Activated CD8-positive, alpha-beta memory T cell treated with anti-CD3 and anti-CD28 coated beads for 48 hours (primary cell): Measurements from ENCODE around the gene LYAR.

Experiments used
- DNase-seq, 3 experiments: peaks; one replicate each; pipeline ENCODE4 v3.0.0-alpha.2; 2020; ENCODE audit warnings: low read depth in 2 of 3, low spot score in 2 of 3

The LYAR gene

DNA sequence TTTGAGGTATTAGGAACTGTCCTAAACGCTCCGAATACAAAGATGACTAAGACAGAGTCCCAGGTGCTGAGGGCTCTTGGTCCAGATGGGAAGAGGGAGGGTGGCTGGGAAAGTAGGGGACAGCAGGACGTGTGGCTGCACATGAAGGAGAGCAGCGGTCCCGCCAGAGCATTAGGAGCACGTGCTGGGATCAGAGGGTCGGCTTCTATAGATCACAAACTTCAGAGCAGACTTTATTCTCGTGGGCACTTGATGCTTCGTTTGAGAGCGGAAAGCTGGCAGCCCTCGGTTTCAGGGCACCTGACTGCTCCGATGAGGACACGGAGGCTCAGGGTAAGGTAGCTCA, 26.2 kb upstream of the LYAR start:
- DNase-seq, result no peak

DNA sequence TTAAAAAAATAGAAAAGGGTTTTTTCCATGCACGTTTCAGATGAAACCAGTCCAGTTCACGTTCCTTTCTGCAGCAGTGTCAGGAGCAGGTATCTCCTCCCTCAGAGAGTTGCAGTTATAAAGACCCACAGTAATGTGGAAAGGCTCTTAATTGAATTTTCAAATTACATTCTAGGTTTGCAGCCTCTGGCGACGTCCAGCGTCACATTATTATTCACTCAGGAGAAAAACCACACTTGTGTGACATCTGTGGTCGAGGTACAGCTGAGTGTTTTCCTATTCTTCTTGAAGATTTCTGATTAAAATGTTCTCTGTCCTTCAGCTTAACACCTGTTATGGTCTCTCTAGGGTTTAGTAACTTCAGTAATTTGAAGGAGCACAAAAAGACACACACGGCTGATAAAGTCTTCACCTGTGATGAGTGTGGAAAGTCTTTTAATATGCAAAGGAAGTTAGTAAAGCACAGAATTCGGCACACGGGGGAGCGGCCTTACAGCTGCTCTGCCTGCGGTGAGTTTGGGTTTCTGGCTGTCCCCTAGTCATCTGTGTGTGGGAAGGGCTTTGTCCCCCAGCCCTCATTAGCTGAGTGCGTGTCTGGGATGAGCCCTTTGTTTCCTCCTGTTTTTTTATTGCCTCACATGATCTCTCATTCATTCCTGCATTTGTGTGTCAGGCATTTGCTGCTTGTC, 25.7 kb upstream of the LYAR start:
- no peak for DNase-seq

DNA sequence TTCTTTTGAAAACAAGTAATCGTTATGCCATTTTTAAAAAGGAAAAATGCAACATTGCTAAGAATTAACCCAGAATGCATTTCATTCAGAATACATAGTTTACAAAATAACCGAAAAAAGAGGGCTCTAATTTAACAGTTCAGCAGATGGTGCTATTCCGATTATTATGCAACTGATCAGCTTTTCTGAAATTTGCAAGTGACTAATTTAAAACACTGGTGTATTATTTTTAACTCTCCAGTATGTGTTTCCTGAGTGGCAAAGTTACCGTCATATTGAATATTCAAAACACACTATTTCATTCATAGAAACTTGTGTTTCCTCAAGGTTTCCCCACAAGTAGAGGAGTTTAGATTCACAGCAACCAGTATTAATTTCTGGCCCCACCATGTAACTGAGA, 21.2 kb upstream of the LYAR start:
- no peak for DNase-seq

DNA sequence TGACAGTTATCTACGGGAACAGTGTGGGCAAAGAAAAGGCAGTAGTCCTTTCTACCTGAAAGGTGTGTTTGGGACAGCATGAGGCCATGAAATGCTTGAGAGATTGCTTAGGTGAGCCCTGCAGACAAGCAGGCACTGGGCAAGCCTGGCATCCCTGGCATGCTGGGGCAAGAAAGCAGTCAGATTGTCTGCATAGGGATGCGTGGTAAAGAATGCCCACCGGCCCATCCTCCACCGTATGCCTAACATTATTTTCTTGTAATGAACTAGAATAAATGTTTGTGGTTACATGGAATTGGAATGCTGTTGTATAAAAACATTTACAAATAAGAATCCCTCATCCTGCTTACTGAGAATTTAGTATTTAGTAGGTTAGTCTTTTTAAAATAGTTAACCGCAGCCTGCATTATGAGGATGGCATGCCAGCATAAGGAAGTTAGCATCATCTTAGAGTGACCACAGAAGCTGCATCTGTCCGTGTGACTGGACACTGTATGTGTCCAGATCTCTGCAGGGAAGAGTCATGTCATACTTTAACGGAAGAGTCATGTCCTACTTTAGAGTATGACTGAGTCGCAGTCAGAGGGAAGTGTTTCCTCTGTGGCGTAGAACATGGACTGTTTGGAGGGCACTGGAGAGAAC, 19.0 kb upstream of the LYAR start:
- no peak for DNase-seq

DNA sequence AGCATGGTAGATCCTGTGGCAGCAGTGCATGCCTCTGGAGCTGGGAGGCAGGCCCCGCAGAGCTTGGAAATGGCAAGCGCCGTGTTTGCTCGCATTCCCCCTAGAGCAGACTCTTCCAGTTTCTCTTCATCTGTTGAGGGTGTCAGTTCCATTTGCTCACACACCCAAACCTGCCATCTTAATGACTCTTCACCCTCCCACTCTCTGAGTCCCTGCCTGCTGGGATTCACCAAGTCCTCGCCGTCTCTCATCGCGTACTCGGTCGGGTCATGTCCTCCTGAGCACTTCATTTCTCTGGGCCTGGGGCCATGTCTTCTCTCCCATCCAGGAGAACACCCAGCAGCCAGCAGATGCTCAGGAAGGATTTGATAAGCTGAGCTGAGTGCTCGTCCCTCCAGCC, 17.0 kb upstream of the LYAR start:
- DNase-seq, result no peak

DNA sequence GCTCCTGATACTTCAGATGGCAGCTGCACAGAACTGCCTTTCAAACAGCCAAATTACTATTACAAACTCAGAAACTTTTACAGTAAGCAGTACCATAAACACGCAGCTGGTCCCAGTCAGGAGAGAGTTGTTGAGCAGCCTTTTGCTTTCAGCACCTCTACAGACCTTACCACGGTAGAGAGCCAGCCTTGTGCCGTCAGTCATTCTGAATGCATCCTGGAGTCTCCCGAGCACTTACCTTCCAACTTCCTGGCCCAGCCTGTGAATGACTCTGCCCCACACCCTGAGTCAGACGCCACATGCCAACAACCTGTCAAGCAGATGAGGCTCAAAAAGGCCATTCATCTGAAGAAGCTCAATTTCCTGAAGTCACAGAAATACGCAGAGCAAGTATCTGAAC, 12.5 kb upstream of the LYAR start:
- DNase-seq, result no peak

DNA sequence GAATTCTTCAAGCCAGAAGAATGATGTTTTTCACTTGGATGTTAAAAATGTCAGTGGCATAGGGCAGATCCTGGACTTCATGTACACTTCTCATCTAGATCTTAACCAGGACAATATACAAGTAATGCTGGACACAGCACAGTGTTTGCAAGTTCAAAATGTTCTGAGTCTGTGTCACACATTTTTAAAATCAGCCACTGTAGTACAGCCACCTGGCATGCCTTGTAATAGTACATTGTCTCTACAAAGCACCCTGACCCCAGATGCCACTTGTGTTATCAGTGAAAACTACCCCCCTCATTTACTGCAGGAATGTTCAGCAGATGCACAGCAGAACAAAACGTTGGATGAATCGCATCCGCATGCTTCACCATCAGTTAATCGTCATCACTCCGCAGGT, 12.0 kb upstream of the LYAR start:
- no peak for DNase-seq

DNA sequence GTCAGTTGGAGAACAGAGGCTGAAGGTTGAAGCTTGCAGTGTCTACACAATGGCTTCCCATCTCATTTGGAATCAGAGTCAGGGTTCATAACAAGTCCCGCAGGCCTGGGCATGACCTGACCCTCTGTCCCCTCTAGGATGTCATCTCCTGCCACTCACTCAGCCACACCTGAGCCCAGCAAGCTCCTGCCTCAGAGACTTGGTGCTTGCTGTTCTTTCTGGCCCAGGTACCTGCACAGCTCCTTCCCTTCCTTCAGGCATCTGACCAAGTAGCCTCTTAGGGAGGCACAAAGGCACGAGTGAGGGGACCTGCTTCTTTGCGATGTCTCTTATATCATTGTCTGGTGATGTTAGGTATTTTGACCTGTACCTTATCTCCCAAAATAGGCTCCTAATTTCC, 9.1 kb upstream of the LYAR start:
- no peak for DNase-seq

DNA sequence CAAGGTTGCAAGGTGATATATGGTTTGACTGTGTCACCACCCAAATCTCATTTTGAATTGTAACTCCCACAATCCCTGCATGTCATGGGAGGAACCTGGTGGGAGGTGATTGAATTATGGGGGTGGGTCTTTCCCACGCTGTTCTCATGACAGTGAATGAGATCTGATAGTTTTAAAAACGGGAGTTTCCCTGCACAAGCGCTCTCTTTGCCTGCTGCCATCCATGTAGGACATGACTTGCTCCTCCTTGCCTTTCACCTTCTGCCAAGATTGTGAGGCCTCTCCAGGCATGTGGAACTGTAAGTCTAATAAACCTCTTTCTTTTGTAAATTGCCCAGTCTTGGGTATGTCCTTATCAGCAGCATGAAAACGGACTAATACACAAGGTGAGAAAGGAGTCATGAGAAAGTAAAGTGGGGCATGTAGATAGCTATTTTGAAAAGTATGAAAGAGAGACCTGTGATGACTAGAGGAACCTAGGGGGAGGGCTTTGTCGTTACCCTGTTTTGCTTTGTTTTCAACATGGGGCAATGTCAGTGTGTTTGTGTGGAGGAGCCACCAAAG, 6.4 kb upstream of the LYAR start:
- no peak for DNase-seq

DNA sequence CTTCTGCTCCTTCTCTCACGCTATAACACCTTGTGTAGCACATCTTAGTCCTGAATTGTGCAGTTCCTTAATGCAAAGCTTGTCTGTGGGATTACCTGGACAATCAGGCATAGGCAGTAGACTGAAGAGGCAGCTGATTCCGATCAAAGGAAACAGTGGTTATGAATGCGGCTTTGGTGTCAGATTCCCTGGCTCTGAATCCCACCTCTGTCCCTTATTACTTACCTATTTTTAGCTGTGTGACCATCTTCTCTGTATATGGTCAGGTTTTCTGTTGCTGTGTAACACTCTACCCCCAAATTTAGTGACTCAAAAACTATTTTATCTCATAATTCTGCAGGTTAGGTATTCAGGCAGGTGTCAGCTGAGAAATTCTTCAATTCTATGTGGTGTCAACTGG, 3.3 kb upstream of the LYAR start:
- no peak for DNase-seq

DNA sequence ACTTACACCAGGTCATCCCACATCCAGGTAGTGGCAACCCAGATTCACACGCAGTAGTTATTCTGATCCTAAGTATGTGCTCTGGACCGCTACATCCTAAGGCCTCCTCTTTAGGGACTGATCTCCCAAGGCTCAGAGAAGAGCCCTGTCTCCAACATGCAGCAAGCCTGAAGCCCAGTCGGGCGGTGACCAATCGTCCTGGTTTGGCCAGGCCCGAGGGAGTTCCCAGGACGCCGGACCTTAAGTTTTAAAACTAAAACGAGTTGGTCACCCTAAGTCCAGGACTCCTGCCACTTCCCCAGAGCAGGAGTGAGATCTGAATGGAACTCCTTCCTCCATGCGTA, 385 bp downstream of the LYAR start:
- no peak for DNase-seq

DNA sequence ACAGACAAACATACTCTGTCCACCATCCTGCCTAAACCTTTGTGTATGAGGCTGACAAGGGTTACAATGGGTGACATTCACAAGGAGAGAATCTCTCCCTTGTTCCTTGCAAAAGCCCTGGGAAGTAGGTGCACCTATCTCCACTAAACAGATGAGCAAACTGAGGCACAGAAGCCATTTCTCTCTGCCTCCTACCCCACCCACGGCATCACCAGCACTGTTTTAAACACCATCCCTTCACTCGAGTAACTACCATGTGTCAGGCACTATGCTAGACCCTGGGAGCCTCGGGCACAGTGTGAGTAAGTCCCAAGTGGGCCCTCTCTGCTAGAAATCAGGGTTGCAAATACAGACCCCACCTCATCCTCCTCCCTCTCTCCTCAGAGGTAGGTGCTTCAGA, 899 bp downstream of the LYAR start:
- DNase-seq, result no peak

DNA sequence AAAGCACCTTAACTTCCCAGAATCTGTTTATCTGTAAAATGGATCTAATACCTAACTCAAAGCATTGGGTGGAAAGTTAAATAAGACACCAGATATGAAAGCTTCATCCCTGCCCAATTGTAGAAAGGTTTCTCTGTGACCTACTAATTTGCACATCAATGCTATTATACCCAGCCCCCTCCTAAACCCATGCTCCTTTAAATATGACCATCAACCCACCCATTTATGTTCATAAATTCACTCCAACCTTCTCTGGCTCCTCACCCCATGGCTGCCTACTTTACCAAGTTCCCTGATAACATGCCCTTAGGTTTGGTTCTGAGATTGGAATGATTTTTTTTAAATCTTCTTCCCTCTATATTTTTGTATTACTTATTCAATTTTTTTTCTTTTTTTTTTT, 1.9 kb downstream of the LYAR start:
- DNase-seq, result no peak

DNA sequence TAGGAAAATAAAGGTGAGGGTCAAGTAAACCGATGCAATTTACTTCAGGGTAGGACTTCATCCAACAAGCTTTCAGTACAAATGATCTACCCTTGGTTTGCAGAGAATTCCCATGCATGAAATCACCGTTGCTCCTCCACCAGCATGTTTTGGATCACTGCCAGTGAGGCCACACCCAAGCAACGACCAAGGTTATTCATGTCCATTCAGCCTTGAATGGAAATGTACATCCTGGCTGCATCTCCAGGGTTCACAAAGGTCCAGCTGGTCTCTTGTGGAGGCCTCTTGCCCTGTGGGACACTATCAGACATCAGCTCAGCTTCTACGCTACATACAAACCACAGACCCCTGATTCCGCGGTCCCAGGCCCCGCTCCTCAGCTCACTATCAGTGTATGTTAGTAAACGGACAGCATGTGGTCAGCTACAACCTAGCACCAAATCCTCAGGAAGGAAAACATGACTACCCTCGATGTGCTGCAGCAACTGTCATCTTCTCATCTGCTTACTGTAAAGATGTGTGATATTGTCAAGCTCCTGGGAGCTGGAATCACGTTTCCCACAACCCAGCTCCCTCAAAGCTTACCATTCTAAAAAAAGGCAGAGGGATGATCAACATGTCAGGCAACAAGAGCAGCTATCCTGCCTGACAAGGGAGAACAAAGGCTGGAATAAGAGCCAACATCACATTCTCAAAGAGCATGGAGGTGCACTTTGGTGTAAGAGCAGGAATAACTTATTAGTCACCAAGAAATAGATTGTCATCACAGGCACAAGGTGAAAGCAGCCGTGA, 4.9 kb downstream of the LYAR start:
- no peak for DNase-seq

DNA sequence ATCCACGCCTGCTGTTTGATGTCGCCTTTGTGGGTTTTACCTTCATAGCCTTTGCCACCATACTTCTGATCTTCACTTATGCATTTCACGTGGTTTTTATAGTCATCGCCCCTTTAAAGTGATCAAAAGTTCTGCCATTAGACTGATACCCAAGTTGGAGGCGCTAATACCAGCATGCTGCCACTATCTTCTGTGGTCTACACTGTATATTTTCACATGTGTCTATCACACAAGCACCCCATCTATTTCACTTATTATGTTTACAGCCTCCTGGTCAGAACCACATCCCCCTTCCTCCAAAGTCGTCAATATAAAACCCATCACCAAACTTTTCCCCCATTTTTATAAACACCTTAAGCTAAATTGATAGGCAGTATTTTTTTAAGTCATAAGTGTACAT, 8.2 kb downstream of the LYAR start:
- no peak for DNase-seq

DNA sequence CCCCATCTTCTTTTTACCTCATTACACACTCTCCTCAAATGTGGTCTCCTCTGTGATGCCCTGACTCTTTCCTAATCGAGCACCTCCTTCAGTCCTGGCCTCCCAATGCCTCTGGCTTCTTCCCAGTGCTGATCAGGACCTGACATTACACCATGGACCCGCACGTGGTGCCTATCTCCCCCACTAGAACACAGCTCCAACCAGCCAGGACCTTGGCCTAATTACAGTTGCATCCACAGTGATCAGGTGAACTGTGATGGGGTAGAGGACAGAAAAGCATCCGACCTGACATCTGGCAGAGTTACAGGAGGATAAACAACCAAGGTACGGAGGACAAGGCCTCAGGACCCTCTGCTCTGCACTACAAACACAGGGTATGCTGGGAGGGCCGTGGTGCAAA, 12.4 kb downstream of the LYAR start:
- DNase-seq, result no peak

DNA sequence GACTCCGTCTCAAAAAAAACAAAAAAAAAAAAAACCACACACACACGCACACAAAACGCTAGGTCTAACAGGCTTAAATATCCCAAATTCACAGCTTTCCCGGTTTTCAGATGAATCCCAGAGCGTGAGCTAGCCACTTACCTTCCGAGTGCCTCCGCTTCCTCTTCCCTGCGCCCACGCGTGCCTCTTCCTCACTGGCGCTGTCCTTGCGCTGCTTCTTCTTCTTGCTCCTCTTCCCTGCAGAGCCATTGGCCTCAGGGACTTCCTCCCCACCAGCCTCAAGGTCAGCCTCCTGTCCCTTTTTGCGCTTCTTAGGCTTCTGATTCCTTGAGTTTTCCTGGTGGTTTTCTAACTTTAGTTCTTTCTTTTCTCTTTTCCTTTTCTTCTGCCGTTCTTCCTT, 15.7 kb downstream of the LYAR start:
- DNase-seq, result no peak

DNA sequence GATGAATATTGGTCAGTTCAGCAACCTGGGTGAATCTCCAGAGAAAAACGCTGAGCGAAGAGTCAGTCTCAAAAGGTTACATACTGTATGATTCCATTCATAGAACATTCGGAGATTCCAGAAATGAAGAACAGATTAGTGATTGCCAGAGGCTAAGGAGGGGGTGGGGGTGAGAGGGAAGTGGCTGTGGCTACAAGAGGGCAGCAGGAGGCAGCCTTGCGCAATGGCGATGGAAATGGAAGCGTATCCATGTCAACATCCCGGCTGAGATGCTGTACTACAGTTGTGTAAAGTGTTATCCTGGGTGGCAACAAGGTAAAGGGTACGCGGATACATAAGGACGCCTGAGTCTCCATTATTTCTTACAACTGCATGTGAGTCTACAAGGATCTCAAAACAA, 18.0 kb downstream of the LYAR start:
- DNase-seq, result no peak

DNA sequence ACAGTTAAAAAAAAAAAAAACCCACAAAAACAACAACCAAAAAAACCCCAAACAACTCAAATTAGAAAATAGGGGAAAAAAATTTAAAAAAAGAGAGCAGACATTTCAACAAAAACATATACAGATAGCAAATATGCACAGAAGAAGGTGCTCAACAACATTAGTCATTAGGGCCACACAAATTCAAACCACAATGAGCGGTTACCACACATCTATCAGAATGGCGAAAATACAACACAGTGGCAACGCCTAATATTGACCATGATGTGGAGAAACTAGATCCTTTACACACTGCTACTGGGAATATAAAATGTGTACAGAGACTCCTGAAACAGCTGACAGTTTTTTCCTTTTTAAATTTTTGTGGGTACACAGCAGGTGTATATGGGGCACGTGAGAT, 19.4 kb downstream of the LYAR start:
- DNase-seq, result no peak

DNA sequence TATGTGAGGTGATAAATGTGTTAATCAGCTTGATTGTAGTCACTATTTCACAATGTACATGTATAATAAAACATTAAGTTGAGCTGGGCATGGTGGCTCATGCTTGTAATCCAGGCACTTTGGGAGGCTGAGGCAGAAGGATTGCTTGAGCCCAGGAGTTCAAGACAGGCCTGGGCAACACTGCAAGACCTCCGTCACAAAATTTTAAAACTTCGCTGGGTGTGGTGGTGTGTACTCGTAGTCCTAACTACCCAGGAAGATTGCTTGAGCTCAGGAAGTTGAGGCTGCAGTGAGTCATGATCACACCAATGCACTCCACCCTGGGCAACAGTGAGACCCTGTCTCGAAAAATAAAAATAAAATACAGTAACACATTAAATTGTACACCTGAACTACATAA, 20.1 kb downstream of the LYAR start:
- no peak for DNase-seq

DNA sequence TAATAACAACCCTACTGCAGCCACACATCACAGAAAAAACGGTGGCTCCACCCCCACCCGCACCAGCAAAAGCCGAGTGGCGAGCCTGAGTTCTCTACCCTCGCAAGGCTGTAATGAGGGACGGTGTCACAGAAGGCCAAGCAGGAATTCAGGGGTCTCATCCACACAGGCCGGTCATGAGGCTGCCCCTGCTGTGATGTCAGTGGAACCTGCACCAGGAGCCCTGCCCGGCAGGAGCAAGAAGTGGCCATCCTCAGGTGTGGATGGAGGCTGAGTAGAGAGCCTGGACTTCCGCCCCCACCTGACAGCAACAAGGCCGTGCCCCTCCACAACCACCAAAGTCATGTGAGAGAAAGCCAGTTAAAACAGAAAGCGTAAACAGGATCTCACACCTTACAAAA, 20.6 kb downstream of the LYAR start:
- no peak for DNase-seq

DNA sequence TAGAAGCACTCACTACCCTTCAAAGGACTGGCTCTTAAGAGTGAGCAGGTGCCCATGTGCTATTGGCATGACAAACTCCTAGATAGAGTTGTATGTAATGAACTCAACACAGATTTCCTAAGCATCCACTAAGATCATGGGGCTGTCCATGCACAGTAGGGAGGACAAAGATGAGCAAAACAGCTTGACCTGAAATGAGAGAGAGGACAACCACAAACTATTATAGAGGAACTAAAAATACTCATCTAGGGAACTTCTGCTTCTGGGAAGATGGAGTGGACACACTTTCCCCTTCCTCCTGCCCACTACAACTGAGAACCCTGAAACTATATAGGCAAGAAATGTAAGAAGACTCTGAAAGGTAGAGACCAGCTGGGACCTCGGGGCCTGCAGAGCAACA, 21.2 kb downstream of the LYAR start:
- DNase-seq, result no peak

DNA sequence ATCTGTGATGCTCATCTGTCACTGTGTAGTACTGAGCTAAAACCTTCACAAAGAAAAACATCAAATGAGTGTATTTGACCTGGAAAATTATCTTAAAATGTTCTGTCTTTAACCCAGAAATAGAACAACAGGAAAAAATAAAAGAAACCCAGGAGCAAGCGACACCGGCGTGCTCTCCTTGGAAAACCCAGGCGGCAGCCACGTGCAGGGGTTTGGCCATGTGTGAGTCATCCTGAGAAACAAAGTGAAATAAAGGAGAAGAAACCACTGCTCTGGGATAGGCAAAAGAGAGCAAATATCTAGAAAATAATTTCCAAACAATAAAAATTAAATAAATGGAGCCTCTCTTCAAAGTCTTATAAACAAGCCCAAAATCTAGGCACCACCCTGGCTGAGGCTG, 22.0 kb downstream of the LYAR start:
- no peak for DNase-seq
